ENCODE measurements around the gene PPT1. TPM values are rescaled to one million over a fixed set of nuclear protein-coding genes. Genes with fewer than 3 reads are reported as not detected.
A peak's percentile ranks its signal among the peaks of the same experiment; 100 is the strongest.
"Not testable (repeated sequence)": the region's sequence is repeated elsewhere in the genome, so short reads cannot be mapped to it uniquely, and the experiment has no call there.

Gene PPT1
- total RNA-seq, 1 donor from 2014 or later: 48.3 TPM

DNA sequence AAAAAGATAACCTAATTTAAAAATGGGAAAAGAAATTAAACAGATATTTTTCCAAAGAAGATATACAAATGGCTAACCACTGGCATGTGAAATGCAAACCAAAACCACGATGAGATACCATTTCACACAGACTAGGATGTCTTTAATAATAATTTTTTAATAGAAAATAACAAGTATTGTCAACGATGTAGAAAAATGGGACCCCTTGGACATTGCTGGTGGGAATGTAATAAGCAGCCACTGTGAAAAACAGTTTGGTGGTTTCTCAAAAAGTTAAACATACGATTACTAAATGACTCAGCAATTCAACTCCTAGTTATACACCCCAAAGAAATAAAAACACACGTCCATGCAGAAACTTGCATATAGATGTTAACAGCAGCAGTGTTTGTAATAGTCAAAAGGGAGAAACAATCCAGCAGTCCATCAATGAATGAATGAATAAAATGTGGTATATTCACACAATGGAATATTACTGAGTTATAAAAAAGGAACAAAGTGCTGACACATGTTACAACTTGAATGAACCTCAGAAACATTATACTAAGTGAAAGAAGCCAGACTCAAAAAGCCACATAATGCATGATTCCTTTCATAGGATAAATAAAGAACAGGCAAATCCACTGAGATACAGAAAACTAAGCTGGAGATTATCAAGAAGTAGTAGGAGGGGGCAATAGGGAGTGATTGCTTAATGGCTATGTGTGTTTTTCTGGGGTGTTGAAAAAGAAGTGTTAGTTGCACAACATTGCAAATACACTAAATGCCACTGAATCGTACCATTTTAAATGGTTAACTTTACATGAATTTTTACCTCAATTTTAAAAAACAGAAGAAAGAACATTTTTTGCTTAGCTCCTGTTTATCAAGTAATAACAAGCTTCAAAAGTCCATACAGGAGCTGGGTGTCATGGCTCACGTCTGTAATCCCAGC is 4.1 kb downstream of the PPT1 start:
- Mint-ChIP-seq H3K4me1 (ENCODE audit: low read depth) (peaks cover 29% of the 10 kb centered on the region), H3K36me3 (ENCODE audit: low read depth) (peaks cover 7% of the 10 kb centered on the region), H3K9me3 (ENCODE audit: low read depth) (no peaks in the 10 kb centered on the region), H3K27ac (ENCODE audit: unreplicated experiment) (peak overlapping the region; percentile 25), H3K4me3 (ENCODE audit: unreplicated experiment) (no peak overlapping the region), H3K27me3 (ENCODE audit: low read depth) (no peaks in the 10 kb centered on the region)
- no peak for DNase-seq (ENCODE audit: low spot score)
- TF ChIP-seq, protein P1, sequence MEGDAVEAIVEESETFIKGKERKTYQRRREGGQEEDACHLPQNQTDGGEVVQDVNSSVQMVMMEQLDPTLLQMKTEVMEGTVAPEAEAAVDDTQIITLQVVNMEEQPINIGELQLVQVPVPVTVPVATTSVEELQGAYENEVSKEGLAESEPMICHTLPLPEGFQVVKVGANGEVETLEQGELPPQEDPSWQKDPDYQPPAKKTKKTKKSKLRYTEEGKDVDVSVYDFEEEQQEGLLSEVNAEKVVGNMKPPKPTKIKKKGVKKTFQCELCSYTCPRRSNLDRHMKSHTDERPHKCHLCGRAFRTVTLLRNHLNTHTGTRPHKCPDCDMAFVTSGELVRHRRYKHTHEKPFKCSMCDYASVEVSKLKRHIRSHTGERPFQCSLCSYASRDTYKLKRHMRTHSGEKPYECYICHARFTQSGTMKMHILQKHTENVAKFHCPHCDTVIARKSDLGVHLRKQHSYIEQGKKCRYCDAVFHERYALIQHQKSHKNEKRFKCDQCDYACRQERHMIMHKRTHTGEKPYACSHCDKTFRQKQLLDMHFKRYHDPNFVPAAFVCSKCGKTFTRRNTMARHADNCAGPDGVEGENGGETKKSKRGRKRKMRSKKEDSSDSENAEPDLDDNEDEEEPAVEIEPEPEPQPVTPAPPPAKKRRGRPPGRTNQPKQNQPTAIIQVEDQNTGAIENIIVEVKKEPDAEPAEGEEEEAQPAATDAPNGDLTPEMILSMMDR (IDR thresholded peaks at IDR 0.05): no peak

DNA sequence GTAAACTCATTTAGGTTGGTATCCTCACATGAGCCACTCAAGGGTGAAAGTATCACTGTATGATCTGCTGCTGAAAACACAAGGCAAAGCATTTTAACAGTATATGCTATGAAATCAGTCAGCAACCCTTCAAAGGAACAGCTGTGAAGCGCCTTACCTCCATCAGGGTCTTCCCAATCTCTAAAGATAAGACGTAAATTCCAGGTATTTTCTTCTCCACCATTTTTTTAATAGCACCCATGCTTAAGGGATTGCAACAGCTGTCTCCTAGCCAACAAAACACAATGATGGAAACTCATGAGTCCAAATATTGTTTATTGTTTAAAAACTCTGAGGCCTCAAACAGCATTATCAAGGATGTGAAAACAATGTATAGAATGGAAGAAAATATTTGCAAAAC is 4.8 kb downstream of the PPT1 start:
- no peak overlapping the region for H3K27ac Mint-ChIP-seq (ENCODE audit: unreplicated experiment)
- no peak overlapping the region for H3K4me3 Mint-ChIP-seq (ENCODE audit: unreplicated experiment)
- DNase-seq (ENCODE audit: low spot score): no peak
- TF ChIP-seq, protein P1 (IDR thresholded peaks at IDR 0.05): no peak
- no peaks in the 10 kb centered on the region for H3K27me3 Mint-ChIP-seq (ENCODE audit: low read depth)
- H3K4me1 Mint-ChIP-seq (ENCODE audit: low read depth): peaks cover 23% of the 10 kb centered on the region
- peaks cover 9% of the 10 kb centered on the region for H3K36me3 Mint-ChIP-seq (ENCODE audit: low read depth)
- no peaks in the 10 kb centered on the region for H3K9me3 Mint-ChIP-seq (ENCODE audit: low read depth)

DNA sequence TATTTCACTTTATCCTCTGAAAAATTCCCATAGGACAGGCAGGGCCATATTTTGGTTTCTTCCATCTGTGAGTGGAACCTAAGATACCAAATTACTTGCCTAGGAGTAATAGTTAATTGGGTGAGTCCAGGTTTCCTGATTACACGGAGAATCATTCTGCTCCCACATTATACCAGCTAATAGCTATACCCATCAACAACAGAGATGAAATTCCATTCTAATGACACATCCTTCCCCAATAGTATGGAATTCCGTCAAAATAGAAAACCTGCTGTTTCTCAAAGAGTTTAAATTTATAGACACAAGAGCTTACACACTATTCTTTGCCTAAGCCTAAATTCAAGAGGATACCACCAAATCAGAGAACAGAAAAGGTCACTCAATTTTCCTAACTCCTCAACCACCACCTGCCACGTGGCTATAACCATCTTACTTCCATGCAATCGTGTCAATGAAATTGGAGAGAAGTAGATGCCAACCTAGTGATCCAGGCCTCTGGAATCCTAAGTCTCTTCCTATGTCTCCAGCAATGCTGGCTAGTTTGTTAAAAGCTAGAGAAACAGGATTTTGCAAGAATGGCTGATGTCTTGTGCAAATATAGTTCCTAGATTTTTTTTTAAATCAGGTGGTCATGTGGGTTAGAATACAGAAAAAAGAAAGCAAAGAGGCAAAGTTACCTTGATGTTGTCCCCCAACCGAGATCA is 6.2 kb downstream of the PPT1 start:
- DNase-seq (ENCODE audit: low spot score): no peak
- H3K9me3 Mint-ChIP-seq (ENCODE audit: low read depth): no peaks in the 10 kb centered on the region
- H3K36me3 Mint-ChIP-seq (ENCODE audit: low read depth): peaks cover 12% of the 10 kb centered on the region
- H3K4me3 Mint-ChIP-seq (ENCODE audit: unreplicated experiment): no peak overlapping the region
- H3K4me1 Mint-ChIP-seq (ENCODE audit: low read depth): peaks cover 14% of the 10 kb centered on the region
- TF ChIP-seq, protein P1 (IDR thresholded peaks at IDR 0.05): no peak
- no peak overlapping the region for H3K27ac Mint-ChIP-seq (ENCODE audit: unreplicated experiment)
- no peaks in the 10 kb centered on the region for H3K27me3 Mint-ChIP-seq (ENCODE audit: low read depth)

DNA sequence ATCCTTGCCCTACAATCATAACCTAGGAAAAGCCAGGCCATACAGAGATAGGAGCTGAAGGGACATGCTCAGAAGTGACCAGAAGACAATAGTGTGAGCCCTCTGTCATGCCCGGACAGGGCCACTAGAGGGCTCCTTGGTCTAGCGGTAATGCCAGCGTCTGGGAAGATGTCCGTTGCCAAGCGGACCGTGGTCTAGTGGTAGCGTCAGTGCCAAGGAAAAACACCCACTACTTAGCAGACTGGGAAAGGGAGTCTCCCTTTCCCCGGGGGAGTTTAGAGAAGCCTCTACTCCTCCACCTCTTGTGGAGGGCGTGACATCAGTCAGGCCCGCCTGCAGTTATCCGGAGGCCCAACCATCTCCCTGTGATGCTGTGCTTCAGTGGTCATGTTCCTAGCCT is 12.3 kb downstream of the PPT1 start:
- not testable (repeated sequence) for H3K27me3 Mint-ChIP-seq (ENCODE audit: low read depth); H3K27ac Mint-ChIP-seq (ENCODE audit: unreplicated experiment); H3K4me1 Mint-ChIP-seq (ENCODE audit: low read depth); H3K9me3 Mint-ChIP-seq (ENCODE audit: low read depth); DNase-seq (ENCODE audit: low spot score); H3K4me3 Mint-ChIP-seq (ENCODE audit: unreplicated experiment)
- TF ChIP-seq, protein P1 (IDR thresholded peaks at IDR 0.05): peak; percentile 84
- H3K36me3 Mint-ChIP-seq (ENCODE audit: low read depth): peaks cover 32% of the 10 kb centered on the region

DNA sequence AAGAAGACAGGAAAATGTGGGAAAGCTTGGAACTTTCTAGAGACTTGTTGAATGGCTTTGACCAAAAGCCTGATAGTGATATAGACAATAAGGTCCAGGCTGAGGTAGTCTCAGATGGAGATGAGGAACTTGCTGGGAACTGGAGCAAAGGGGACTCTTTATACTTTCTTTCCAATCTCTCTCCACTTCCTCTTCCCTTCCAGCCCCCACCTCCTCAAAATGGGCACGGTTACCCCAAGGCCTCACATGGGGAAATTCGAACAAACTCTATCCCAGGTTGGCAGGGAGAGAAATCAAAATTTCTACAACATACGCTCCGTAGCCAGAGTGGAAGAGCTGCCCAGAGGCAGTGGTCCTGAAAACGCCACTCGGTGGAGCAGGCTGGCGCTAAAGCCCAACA is 15.2 kb downstream of the PPT1 start:
- Mint-ChIP-seq H3K27ac (ENCODE audit: unreplicated experiment) (no peak overlapping the region), H3K36me3 (ENCODE audit: low read depth) (peaks cover 26% of the 10 kb centered on the region), H3K27me3 (ENCODE audit: low read depth) (no peaks in the 10 kb centered on the region), H3K4me3 (ENCODE audit: unreplicated experiment) (no peak overlapping the region), H3K4me1 (ENCODE audit: low read depth) (peaks cover 16% of the 10 kb centered on the region), H3K9me3 (ENCODE audit: low read depth) (no peaks in the 10 kb centered on the region)
- TF ChIP-seq, protein P1 (IDR thresholded peaks at IDR 0.05): no peak
- DNase-seq (ENCODE audit: low spot score): no peak

All from chondrocyte (in vitro differentiated cells).